GM23338 (cell line): Measurements from ENCODE around the gene NDST4. TPM values are rescaled to one million over a fixed set of nuclear protein-coding genes. Genes with fewer than 3 reads are reported as not detected.

ENCODE experiments used
- ATAC-seq: fragments of 200-7000 bp; cut with Tn5 transposase; 3 replicates; pipeline ENCODE4 v1.9.1; 2020
- DNase-seq: peaks from one replicate; pipeline ENCODE4 v3.0.0-alpha.2; 2015; ENCODE audit warnings: low spot score
- H2AFZ ChIP-seq: fragments of 200-600 bp; sonication (generic); 2 replicates; pipeline ENCODE4 v1.8.0; 2016; ENCODE audit warnings: antibody characterized with exemption, mild to moderate bottlenecking, moderate library complexity
- H3F3A ChIP-seq: fragments of 200-600 bp; sonication (generic); replicated peaks from 2 replicates; pipeline ENCODE4 v1.8.0; 2017; ENCODE audit warnings: antibody characterized with exemption, mixed run types, low read depth
- H3K27ac ChIP-seq: fragments of 200-600 bp; sonication (generic); 2 replicates; pipeline ENCODE4 v1.6.1; 2016; ENCODE audit warnings: low read depth
- H3K27me3 ChIP-seq: fragments of 200-600 bp; sonication (generic); 2 replicates; pipeline ENCODE4 v1.8.0; 2016; ENCODE audit warnings: mild to moderate bottlenecking, mixed run types, moderate library complexity; ENCODE audit not compliant: insufficient read depth
- H3K36me3 ChIP-seq: fragments of 200-600 bp; sonication (generic); 2 replicates; pipeline ENCODE4 v1.8.0; 2016; ENCODE audit warnings: mild to moderate bottlenecking; ENCODE audit not compliant: insufficient read depth
- H3K4me1 ChIP-seq: fragments of 200-600 bp; sonication (generic); 2 replicates; pipeline ENCODE4 v1.8.0; 2016; ENCODE audit warnings: mild to moderate bottlenecking, moderate library complexity; ENCODE audit not compliant: insufficient read depth
- H3K4me2 ChIP-seq: fragments of 200-600 bp; sonication (generic); 2 replicates; pipeline ENCODE4 v1.7.1; 2017; ENCODE audit warnings: mixed run types
- H3K4me3 ChIP-seq: fragments of 200-600 bp; sonication (generic); 2 replicates; pipeline ENCODE4 v1.6.1; 2016; ENCODE audit warnings: mixed run types
- H3K79me2 ChIP-seq: fragments of 200-600 bp; sonication (generic); replicated peaks from 2 replicates; pipeline ENCODE4 v1.8.0; 2017; ENCODE audit warnings: mild to moderate bottlenecking; ENCODE audit not compliant: insufficient read depth
- H3K9me2 ChIP-seq: fragments of 200-600 bp; sonication (generic); 2 replicates; pipeline ENCODE4 v1.8.0; 2017; ENCODE audit not compliant: insufficient read depth
- H4K20me1 ChIP-seq: fragments of 200-600 bp; sonication (generic); replicated peaks from 2 replicates; pipeline ENCODE4 v1.8.0; 2017; ENCODE audit warnings: mild to moderate bottlenecking; ENCODE audit not compliant: insufficient read depth
- H3K27ac Mint-ChIP-seq: 2 replicates; pipeline ENCODE4 v1.8.0; 2020; ENCODE audit warnings: inconsistent platforms, mild to moderate bottlenecking, moderate library complexity, mixed read lengths
- H3K27me3 Mint-ChIP-seq: 3 replicates; pipeline ENCODE4 v1.8.0; 2022; ENCODE audit warnings: low read depth, mild to moderate bottlenecking, moderate library complexity, mixed read lengths, inconsistent platforms; ENCODE audit not compliant: insufficient read depth, poor library complexity
- H3K36me3 Mint-ChIP-seq: 3 replicates; pipeline ENCODE4 v1.8.0; 2021; ENCODE audit warnings: low read depth, mild to moderate bottlenecking, inconsistent platforms, moderate library complexity, mixed read lengths
- H3K4me1 Mint-ChIP-seq: 3 replicates; pipeline ENCODE4 v1.8.0; 2020; ENCODE audit warnings: mild to moderate bottlenecking, inconsistent platforms, mixed read lengths
- H3K4me3 Mint-ChIP-seq: 3 replicates; pipeline ENCODE4 v1.8.0; 2021; ENCODE audit warnings: moderate library complexity, mild to moderate bottlenecking, inconsistent platforms, mixed read lengths
- H3K9me3 Mint-ChIP-seq: 3 replicates; pipeline ENCODE4 v1.8.0; 2020; ENCODE audit warnings: moderate library complexity, mild to moderate bottlenecking, inconsistent platforms, mixed read lengths
- CREB1 ChIP-seq: fragments of 250-450 bp; sonication (Bioruptor Pico); IDR thresholded peaks from 2 replicates; pipeline ENCODE4 v1.5.0; 2020; ENCODE audit warnings: low read depth, mild to moderate bottlenecking, moderate library complexity
- EZH2 ChIP-seq: fragments of 200-600 bp; sonication (generic); IDR thresholded peaks from one replicate; pipeline ENCODE4 v1.8.0; 2017; ENCODE audit warnings: antibody characterized with exemption, mild to moderate bottlenecking, low read depth; ENCODE audit not compliant: unreplicated experiment
- EZH2phosphoT487 ChIP-seq: fragments of 200-600 bp; sonication (generic); IDR thresholded peaks from one replicate; pipeline ENCODE4 v1.8.1; 2018; ENCODE audit warnings: antibody characterized with exemption; ENCODE audit not compliant: unreplicated experiment
- JUNB ChIP-seq: IDR thresholded peaks from one replicate; pipeline ENCODE4 v1.6.1; 2016; ENCODE audit warnings: antibody characterized with exemption; ENCODE audit not compliant: unreplicated experiment
- NANOG ChIP-seq: IDR thresholded peaks from 2 replicates; pipeline ENCODE4 v1.6.1; 2016; ENCODE audit warnings: antibody characterized with exemption, borderline replicate concordance
- POLR2AphosphoS5 ChIP-seq: IDR thresholded peaks from 2 replicates; pipeline ENCODE4 v1.6.1; 2016; ENCODE audit warnings: antibody characterized with exemption, low read depth
- STAT1 ChIP-seq: IDR thresholded peaks from one replicate; pipeline ENCODE4 v1.6.1; 2016; ENCODE audit warnings: antibody characterized with exemption; ENCODE audit not compliant: unreplicated experiment
- ZNF114 ChIP-seq: fragments of 250-450 bp; sonication (Bioruptor Pico); IDR thresholded peaks from 2 replicates; pipeline ENCODE4 v1.5.0; 2020; ENCODE audit warnings: mild to moderate bottlenecking, moderate library complexity
- ZNF331 ChIP-seq: fragments of 250-450 bp; sonication (Bioruptor Pico); IDR thresholded peaks from 2 replicates; pipeline ENCODE4 v1.5.0; 2020; ENCODE audit warnings: low read depth, mild to moderate bottlenecking, moderate library complexity
- polyA plus RNA-seq: library from polyadenylated mRNA; unstranded; fragments of >200 nt; fragmentation: Nextera tagmentation; extraction: Ambion mirVana; gene quantifications from 2 replicates; pipeline ENCODE4 v1.2.1, GENCODE V29; 2016
- total RNA-seq: library from RNA; depleted of rRNA; stranded (reverse); fragments of >200 nt; shearing (Covaris generic); gene quantifications from 2 replicates; pipeline ENCODE4 v1.2.3, GENCODE V29; 2014
- TF ChIP-seq, protein P1 (sequence below): IDR thresholded peaks from 2 replicates; pipeline ENCODE4 v1.6.1; 2016; ENCODE audit warnings: antibody characterized with exemption
- TF ChIP-seq, protein P2 (sequence below), 2 experiments: fragments of 200-600 bp in 1 of 2; sonication (generic) in 1 of 2; conservative IDR thresholded peaks; 2 replicates each; pipeline versions ENCODE4 v1.5.1 to v1.6.1; 2016 to 2017; ENCODE audit warnings: antibody characterized with exemption in 2 of 2, low read depth in 2 of 2, mild to moderate bottlenecking in 2 of 2, moderate library complexity in 1 of 2
- TF ChIP-seq, protein P3 (sequence below): fragments of 250-450 bp; sonication (Bioruptor Pico); IDR thresholded peaks from 2 replicates; pipeline ENCODE4 v1.5.0; 2020; ENCODE audit warnings: mild to moderate bottlenecking, moderate library complexity
- TF ChIP-seq, protein P4 (sequence below): IDR thresholded peaks from one replicate; pipeline ENCODE4 v1.6.1; 2018; ENCODE audit warnings: antibody characterized with exemption; ENCODE audit not compliant: unreplicated experiment

The NDST4 gene
- total and polyA plus RNA-seq, 2 experiments from 2014 or later, result not detected

DNA sequence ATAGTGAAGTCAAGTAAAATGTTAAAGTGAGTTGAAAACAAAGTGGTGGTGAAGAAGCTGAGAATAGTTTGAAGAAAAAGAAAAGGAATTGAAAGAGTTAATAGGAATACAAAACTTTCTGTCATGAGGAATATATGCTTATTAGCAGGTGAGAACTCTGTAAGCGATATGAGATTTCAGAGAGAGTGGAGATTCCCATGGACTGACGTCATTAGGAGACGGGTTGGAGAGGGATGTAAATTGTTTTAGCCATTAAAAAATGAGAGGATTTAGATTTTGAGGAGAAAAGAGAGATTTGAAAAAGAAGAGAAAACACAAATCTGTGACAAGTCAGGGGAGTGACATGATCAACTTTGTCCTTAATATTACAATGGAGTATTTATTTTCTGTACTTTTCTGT is 11.7 kb downstream of the NDST4 start:
- TF ChIP-seq, protein P1, sequence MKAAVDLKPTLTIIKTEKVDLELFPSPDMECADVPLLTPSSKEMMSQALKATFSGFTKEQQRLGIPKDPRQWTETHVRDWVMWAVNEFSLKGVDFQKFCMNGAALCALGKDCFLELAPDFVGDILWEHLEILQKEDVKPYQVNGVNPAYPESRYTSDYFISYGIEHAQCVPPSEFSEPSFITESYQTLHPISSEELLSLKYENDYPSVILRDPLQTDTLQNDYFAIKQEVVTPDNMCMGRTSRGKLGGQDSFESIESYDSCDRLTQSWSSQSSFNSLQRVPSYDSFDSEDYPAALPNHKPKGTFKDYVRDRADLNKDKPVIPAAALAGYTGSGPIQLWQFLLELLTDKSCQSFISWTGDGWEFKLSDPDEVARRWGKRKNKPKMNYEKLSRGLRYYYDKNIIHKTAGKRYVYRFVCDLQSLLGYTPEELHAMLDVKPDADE, result no peak
- TF ChIP-seq ZNF114 (CRISPR knock-in tag) (no peak), ZNF331 (CRISPR knock-in tag) (no peak), STAT1 (no peak), EZH2 (no peak), CREB1 (no peak), NANOG (no peak), JUNB (no peak), EZH2phosphoT487 (no peak), POLR2AphosphoS5 (no peak)
- TF ChIP-seq, protein P2, sequence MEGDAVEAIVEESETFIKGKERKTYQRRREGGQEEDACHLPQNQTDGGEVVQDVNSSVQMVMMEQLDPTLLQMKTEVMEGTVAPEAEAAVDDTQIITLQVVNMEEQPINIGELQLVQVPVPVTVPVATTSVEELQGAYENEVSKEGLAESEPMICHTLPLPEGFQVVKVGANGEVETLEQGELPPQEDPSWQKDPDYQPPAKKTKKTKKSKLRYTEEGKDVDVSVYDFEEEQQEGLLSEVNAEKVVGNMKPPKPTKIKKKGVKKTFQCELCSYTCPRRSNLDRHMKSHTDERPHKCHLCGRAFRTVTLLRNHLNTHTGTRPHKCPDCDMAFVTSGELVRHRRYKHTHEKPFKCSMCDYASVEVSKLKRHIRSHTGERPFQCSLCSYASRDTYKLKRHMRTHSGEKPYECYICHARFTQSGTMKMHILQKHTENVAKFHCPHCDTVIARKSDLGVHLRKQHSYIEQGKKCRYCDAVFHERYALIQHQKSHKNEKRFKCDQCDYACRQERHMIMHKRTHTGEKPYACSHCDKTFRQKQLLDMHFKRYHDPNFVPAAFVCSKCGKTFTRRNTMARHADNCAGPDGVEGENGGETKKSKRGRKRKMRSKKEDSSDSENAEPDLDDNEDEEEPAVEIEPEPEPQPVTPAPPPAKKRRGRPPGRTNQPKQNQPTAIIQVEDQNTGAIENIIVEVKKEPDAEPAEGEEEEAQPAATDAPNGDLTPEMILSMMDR (conservative IDR thresholded peaks at IDR 0.05; ENCODE audit: low read depth in 2 of 2), result no peak
- TF ChIP-seq, protein P3, sequence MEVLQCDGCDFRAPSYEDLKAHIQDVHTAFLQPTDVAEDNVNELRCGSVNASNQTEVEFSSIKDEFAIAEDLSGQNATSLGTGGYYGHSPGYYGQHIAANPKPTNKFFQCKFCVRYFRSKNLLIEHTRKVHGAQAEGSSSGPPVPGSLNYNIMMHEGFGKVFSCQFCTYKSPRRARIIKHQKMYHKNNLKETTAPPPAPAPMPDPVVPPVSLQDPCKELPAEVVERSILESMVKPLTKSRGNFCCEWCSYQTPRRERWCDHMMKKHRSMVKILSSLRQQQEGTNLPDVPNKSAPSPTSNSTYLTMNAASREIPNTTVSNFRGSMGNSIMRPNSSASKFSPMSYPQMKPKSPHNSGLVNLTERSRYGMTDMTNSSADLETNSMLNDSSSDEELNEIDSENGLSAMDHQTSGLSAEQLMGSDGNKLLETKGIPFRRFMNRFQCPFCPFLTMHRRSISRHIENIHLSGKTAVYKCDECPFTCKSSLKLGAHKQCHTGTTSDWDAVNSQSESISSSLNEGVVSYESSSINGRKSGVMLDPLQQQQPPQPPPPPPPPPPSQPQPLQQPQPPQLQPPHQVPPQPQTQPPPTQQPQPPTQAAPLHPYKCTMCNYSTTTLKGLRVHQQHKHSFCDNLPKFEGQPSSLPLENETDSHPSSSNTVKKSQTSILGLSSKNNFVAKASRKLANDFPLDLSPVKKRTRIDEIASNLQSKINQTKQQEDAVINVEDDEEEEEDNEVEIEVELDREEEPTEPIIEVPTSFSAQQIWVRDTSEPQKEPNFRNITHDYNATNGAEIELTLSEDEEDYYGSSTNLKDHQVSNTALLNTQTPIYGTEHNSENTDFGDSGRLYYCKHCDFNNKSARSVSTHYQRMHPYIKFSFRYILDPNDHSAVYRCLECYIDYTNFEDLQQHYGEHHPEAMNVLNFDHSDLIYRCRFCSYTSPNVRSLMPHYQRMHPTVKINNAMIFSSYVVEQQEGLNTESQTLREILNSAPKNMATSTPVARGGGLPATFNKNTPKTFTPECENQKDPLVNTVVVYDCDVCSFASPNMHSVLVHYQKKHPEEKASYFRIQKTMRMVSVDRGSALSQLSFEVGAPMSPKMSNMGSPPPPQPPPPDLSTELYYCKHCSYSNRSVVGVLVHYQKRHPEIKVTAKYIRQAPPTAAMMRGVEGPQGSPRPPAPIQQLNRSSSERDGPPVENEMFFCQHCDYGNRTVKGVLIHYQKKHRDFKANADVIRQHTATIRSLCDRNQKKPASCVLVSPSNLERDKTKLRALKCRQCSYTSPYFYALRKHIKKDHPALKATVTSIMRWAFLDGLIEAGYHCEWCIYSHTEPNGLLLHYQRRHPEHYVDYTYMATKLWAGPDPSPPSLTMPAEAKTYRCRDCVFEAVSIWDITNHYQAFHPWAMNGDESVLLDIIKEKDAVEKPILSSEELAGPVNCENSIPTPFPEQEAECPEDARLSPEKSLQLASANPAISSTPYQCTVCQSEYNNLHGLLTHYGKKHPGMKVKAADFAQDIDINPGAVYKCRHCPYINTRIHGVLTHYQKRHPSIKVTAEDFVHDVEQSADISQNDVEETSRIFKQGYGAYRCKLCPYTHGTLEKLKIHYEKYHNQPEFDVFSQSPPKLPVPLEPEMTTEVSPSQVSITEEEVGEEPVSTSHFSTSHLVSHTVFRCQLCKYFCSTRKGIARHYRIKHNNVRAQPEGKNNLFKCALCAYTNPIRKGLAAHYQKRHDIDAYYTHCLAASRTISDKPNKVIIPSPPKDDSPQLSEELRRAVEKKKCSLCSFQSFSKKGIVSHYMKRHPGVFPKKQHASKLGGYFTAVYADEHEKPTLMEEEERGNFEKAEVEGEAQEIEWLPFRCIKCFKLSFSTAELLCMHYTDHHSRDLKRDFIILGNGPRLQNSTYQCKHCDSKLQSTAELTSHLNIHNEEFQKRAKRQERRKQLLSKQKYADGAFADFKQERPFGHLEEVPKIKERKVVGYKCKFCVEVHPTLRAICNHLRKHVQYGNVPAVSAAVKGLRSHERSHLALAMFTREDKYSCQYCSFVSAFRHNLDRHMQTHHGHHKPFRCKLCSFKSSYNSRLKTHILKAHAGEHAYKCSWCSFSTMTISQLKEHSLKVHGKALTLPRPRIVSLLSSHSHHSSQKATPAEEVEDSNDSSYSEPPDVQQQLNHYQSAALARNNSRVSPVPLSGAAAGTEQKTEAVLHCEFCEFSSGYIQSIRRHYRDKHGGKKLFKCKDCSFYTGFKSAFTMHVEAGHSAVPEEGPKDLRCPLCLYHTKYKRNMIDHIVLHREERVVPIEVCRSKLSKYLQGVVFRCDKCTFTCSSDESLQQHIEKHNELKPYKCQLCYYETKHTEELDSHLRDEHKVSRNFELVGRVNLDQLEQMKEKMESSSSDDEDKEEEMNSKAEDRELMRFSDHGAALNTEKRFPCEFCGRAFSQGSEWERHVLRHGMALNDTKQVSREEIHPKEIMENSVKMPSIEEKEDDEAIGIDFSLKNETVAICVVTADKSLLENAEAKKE (CRISPR knock-in tag), result no peak
- TF ChIP-seq, protein P4, sequence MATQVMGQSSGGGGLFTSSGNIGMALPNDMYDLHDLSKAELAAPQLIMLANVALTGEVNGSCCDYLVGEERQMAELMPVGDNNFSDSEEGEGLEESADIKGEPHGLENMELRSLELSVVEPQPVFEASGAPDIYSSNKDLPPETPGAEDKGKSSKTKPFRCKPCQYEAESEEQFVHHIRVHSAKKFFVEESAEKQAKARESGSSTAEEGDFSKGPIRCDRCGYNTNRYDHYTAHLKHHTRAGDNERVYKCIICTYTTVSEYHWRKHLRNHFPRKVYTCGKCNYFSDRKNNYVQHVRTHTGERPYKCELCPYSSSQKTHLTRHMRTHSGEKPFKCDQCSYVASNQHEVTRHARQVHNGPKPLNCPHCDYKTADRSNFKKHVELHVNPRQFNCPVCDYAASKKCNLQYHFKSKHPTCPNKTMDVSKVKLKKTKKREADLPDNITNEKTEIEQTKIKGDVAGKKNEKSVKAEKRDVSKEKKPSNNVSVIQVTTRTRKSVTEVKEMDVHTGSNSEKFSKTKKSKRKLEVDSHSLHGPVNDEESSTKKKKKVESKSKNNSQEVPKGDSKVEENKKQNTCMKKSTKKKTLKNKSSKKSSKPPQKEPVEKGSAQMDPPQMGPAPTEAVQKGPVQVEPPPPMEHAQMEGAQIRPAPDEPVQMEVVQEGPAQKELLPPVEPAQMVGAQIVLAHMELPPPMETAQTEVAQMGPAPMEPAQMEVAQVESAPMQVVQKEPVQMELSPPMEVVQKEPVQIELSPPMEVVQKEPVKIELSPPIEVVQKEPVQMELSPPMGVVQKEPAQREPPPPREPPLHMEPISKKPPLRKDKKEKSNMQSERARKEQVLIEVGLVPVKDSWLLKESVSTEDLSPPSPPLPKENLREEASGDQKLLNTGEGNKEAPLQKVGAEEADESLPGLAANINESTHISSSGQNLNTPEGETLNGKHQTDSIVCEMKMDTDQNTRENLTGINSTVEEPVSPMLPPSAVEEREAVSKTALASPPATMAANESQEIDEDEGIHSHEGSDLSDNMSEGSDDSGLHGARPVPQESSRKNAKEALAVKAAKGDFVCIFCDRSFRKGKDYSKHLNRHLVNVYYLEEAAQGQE, result no peak
- DNase-seq (no peak), ATAC-seq (no peak)
- no peak overlapping the region for H2AFZ ChIP-seq
- H4K20me1 ChIP-seq, result no peaks in the 10 kb centered on the region
- H3K27ac ChIP-seq, result no peak overlapping the region
- Mint-ChIP-seq H3K4me1 (peaks cover 6% of the 10 kb centered on the region), H3K9me3 (no peaks in the 10 kb centered on the region), H3K27ac (no peak overlapping the region; the same call in 1 of the 2 replicates), H3K4me3 (no peak overlapping the region), H3K27me3 (no peaks in the 10 kb centered on the region), H3K36me3 (no peaks in the 10 kb centered on the region)
- H3K36me3 ChIP-seq, result no peaks in the 10 kb centered on the region
- no peaks in the 10 kb centered on the region for H3K9me2 ChIP-seq
- no peaks in the 10 kb centered on the region for H3K4me1 ChIP-seq
- no peak overlapping the region for H3K4me2 ChIP-seq
- no peak overlapping the region for H3K4me3 ChIP-seq
- H3K27me3 ChIP-seq, result no peaks in the 10 kb centered on the region
- no peaks in the 10 kb centered on the region for H3F3A ChIP-seq
- no peaks in the 10 kb centered on the region for H3K79me2 ChIP-seq
